IMR-90 (cell line): ENCODE results near the gene ZKSCAN8. TPM values are rescaled to one million over a fixed set of nuclear protein-coding genes. Genes with fewer than 3 reads are reported as not detected.

Experiments used
- ATAC-seq: fragments of 200-7000 bp; cut with Tn5 transposase; 2 replicates; pipeline ENCODE4 v1.9.1; 2020; ENCODE audit warnings: low read depth, mild to moderate bottlenecking, moderate library complexity
- BruUV-seq: library from RNA; stranded (reverse); fragments of 400-500 nt; replicated peaks from 2 replicates; lab custom pipeline; 2021; lab: Mats Ljungman, UMichigan
- CTCF ChIA-PET: fragments of 300-600 bp; formaldehyde crosslinking; extraction: SDS; loops from one replicate; lab custom pipeline; 2021; ENCODE audit warnings: antibody characterized with exemption; lab: Yijun Ruan, JAX
- POLR2A ChIA-PET: fragments of 300-600 bp; sonication (Branson Sonifier 250); formaldehyde crosslinking; loops from one replicate; lab custom pipeline; 2022; ENCODE audit warnings: antibody characterized with exemption; ENCODE audit not compliant: unreplicated experiment; lab: Charles Lee
- DNase-seq: peaks from one replicate; pipeline ENCODE4 v3.0.0; 2013
- H2AFZ ChIP-seq: replicated peaks from 2 replicates; pipeline ENCODE3; 2013; ENCODE audit warnings: low read length, mild to moderate bottlenecking; ENCODE audit not compliant: poor library complexity
- H2AK5ac ChIP-seq: 2 replicates; pipeline ENCODE4 v1.6.1; 2013; ENCODE audit warnings: low read depth, low read length, inconsistent platforms
- H2AK9ac ChIP-seq: replicated peaks from 2 replicates; pipeline ENCODE3; 2013; ENCODE audit warnings: mild to moderate bottlenecking, low read depth, low read length, moderate library complexity; ENCODE audit not compliant: poor library complexity
- H2BK120ac ChIP-seq: 2 replicates; pipeline ENCODE4 v1.6.1; 2013; ENCODE audit warnings: low read depth, low read length, inconsistent platforms
- H2BK15ac ChIP-seq: 3 replicates; pipeline ENCODE4 v1.6.1; 2013; ENCODE audit warnings: low read depth, low read length, inconsistent platforms
- H2BK20ac ChIP-seq: 2 replicates; pipeline ENCODE4 v1.6.1; 2013; ENCODE audit warnings: low read depth, mild to moderate bottlenecking, inconsistent platforms, low read length, moderate library complexity
- H2BK5ac ChIP-seq: 2 replicates; pipeline ENCODE4 v1.6.1; 2013; ENCODE audit warnings: mild to moderate bottlenecking, low read depth, low read length, inconsistent platforms; ENCODE audit not compliant: poor library complexity, severe bottlenecking
- H3K14ac ChIP-seq: replicated peaks from 2 replicates; pipeline ENCODE4 v1.6.1; 2013; ENCODE audit warnings: low read depth, low read length, inconsistent platforms
- H3K18ac ChIP-seq: 2 replicates; pipeline ENCODE4 v1.6.1; 2013; ENCODE audit warnings: low read depth, low read length, control low read depth
- H3K23ac ChIP-seq: 2 replicates; pipeline ENCODE4 v1.6.1; 2013; ENCODE audit warnings: low read depth, low read length, inconsistent platforms
- H3K27ac ChIP-seq: 2 replicates; pipeline ENCODE4 v1.5.1; 2013; ENCODE audit warnings: mild to moderate bottlenecking, control low read depth, low read length; ENCODE audit not compliant: insufficient read depth
- H3K27me3 ChIP-seq: 2 replicates; pipeline ENCODE4 v1.6.1; 2013; ENCODE audit warnings: low read length; ENCODE audit not compliant: control insufficient read depth, insufficient read depth
- H3K36me3 ChIP-seq: 2 replicates; pipeline ENCODE4 v1.6.1; 2013; ENCODE audit warnings: low read length, mixed read lengths; ENCODE audit not compliant: control insufficient read depth, insufficient read depth
- H3K4ac ChIP-seq: 2 replicates; pipeline ENCODE4 v1.6.1; 2013; ENCODE audit warnings: low read depth, low read length, inconsistent platforms
- H3K4me1 ChIP-seq: 2 replicates; pipeline ENCODE4 v1.6.1; 2013; ENCODE audit warnings: low read length, mixed read lengths; ENCODE audit not compliant: control insufficient read depth, insufficient read depth
- H3K4me2 ChIP-seq: 2 replicates; pipeline ENCODE4 v1.6.1; 2013; ENCODE audit warnings: low read depth, mild to moderate bottlenecking, control low read depth, low read length, moderate library complexity
- H3K4me3 ChIP-seq: 2 replicates; pipeline ENCODE4 v1.5.1; 2013; ENCODE audit warnings: low read depth, mild to moderate bottlenecking, control low read depth, low read length, moderate library complexity; ENCODE audit not compliant: insufficient read depth
- H3K56ac ChIP-seq: 2 replicates; pipeline ENCODE4 v1.6.1; 2013; ENCODE audit warnings: low read length, inconsistent platforms; ENCODE audit not compliant: insufficient read depth; ENCODE audit errors: extremely low read depth
- H3K79me1 ChIP-seq, 2 experiments: 2 replicates each; pipeline ENCODE4 v1.6.1; 2013; ENCODE audit warnings: low read length in 2 of 2, inconsistent platforms in 1 of 2, low read depth in 1 of 2
- H3K9ac ChIP-seq: 2 replicates; pipeline ENCODE4 v1.6.1; 2013; ENCODE audit warnings: low read depth, low read length, control low read depth
- H3K9me1 ChIP-seq: 2 replicates; pipeline ENCODE4 v1.6.1; 2013; ENCODE audit warnings: low read length, inconsistent platforms; ENCODE audit not compliant: insufficient read depth
- H3K9me3 ChIP-seq: 2 replicates; pipeline ENCODE4 v1.6.1; 2013; ENCODE audit warnings: low read length; ENCODE audit not compliant: control insufficient read depth, insufficient read depth
- H4K20me1 ChIP-seq: 2 replicates; pipeline ENCODE4 v1.6.1; 2013; ENCODE audit warnings: low read length, inconsistent platforms; ENCODE audit not compliant: insufficient read depth
- H4K5ac ChIP-seq: 2 replicates; pipeline ENCODE4 v1.6.1; 2013; ENCODE audit warnings: mild to moderate bottlenecking, low read depth, low read length, control low read depth
- H4K8ac ChIP-seq, 2 experiments: 2 replicates each; pipeline ENCODE4 v1.6.1; 2013; ENCODE audit warnings: low read depth in 2 of 2, low read length in 2 of 2, control low read depth in 1 of 2, inconsistent platforms in 1 of 2
- H4K91ac ChIP-seq: 2 replicates; pipeline ENCODE4 v1.6.1; 2013; ENCODE audit warnings: low read depth, low read length, inconsistent platforms; ENCODE audit not compliant: insufficient read depth
- BHLHE40 ChIP-seq: fragments of 150-350 bp; IDR thresholded peaks from 2 replicates; pipeline ENCODE4 v1.6.1; 2016; ENCODE audit warnings: mild to moderate bottlenecking, low read depth, low read length
- CEBPB ChIP-seq: IDR thresholded peaks from 2 replicates; pipeline ENCODE4 v1.6.1; 2012; ENCODE audit warnings: low read depth, low read length, improper control_type of control experiment
- CHD1 ChIP-seq: IDR thresholded peaks from 2 replicates; pipeline ENCODE4 v1.6.1; 2012; ENCODE audit warnings: low read depth, low read length, improper control_type of control experiment
- ELK1 ChIP-seq: fragments of 150-350 bp; IDR thresholded peaks from 2 replicates; pipeline ENCODE4 v1.6.1; 2016; ENCODE audit warnings: low read depth, mild to moderate bottlenecking, low read length, moderate library complexity, borderline replicate concordance
- FOS ChIP-seq: fragments of 150-350 bp; IDR thresholded peaks from 2 replicates; pipeline ENCODE4 v1.6.1; 2016; ENCODE audit warnings: low read depth, low read length
- MAFK ChIP-seq: IDR thresholded peaks from 2 replicates; pipeline ENCODE4 v1.6.1; 2012; ENCODE audit warnings: low read depth, low read length, improper control_type of control experiment
- MAZ ChIP-seq: IDR thresholded peaks from 2 replicates; pipeline ENCODE4 v1.6.1; 2012; ENCODE audit warnings: low read depth, mild to moderate bottlenecking, low read length, improper control_type of control experiment, moderate library complexity, borderline replicate concordance
- MXI1 ChIP-seq: IDR thresholded peaks from 2 replicates; pipeline ENCODE4 v1.6.1; 2012; ENCODE audit warnings: low read depth, mild to moderate bottlenecking, low read length, moderate library complexity, borderline replicate concordance
- NFE2L2 ChIP-seq: fragments of 150-350 bp; IDR thresholded peaks from 2 replicates; pipeline ENCODE4 v1.6.1; 2016; ENCODE audit warnings: low read depth, mild to moderate bottlenecking, low read length
- POLR2A ChIP-seq: IDR thresholded peaks from 2 replicates; pipeline ENCODE4 v1.6.1; 2012; ENCODE audit warnings: mild to moderate bottlenecking, low read depth, low read length
- RAD21 ChIP-seq: IDR thresholded peaks from 2 replicates; pipeline ENCODE4 v1.6.1; 2012; ENCODE audit warnings: low read length, improper control_type of control experiment
- RCOR1 ChIP-seq: IDR thresholded peaks from 2 replicates; pipeline ENCODE4 v1.6.1; 2012; ENCODE audit warnings: mild to moderate bottlenecking, low read length, improper control_type of control experiment; ENCODE audit not compliant: insufficient replicate concordance
- SMC3 ChIP-seq: fragments of 150-350 bp; IDR thresholded peaks from 2 replicates; pipeline ENCODE4 v1.6.1; 2016; ENCODE audit warnings: low read depth, mild to moderate bottlenecking, antibody characterized with exemption, low read length, moderate library complexity
- USF2 ChIP-seq: fragments of 150-350 bp; IDR thresholded peaks from 2 replicates; pipeline ENCODE4 v1.6.1; 2017; ENCODE audit warnings: mild to moderate bottlenecking, antibody characterized with exemption, low read length, low read depth
- WGBS, 2 experiments: methylation state at CpG; one replicate each; pipeline versions ENCODE4 v1.1.5 to v1.1.7; 2013; ENCODE audit warnings: missing lambda C conversion rate in 2 of 2; ENCODE audit not compliant: insufficient read length in 1 of 2; ENCODE audit errors: extremely low coverage in 2 of 2; 5-methylcytosine and 5-hydroxymethylcytosine counted together
- dilution Hi-C: fragments of 300-500 bp; cut with HindIII; formaldehyde crosslinking; loops from one replicate; pipeline ENCODE4 v1.14.3; 2018; ENCODE audit warnings: low sequenced_read_pairs; ENCODE audit not compliant: unreplicated experiment
- in situ Hi-C: fragments of 300-500 bp; cut with MboI; formaldehyde crosslinking; loops from 3 replicates; pipeline ENCODE4 v1.14.3; 2019; ENCODE audit warnings: low sequenced_read_pairs, inconsistent platforms, mixed read lengths
- intact Hi-C: fragments of 100-400 bp; cut with micrococcal nuclease; formaldehyde crosslinking; loops from 2 replicates; pipeline ENCODE4 v1.10.0; 2022
- polyA plus RNA-seq, 3 experiments: library from polyadenylated mRNA; depleted of rRNA; stranded (reverse); fragments of >200 nt; gene quantifications; 2 replicates each; pipeline ENCODE4 v1.2.3, GENCODE V29; 2012; ENCODE audit warnings: low replicate concordance in 1 of 3
- total RNA-seq: library from RNA; depleted of rRNA; stranded (reverse); fragments of >200 nt; gene quantifications from 2 replicates; pipeline ENCODE4 v1.2.3, GENCODE V29; 2012

The ZKSCAN8 gene
- total and polyA plus RNA-seq, 2 of the 4 experiments (the other 2 are of a cell fraction) = 8.3 to 22.8 TPM

GRCh38 chr6:28167926-28168325 lies 26.2 kb downstream of the ZKSCAN8 start:
- POLR2A ChIA-PET = no interaction called here
- H4K8ac ChIP-seq = no peak overlapping the region
- WGBS, 2 experiments = no CpG with 5 or more reads among the region's 1 CpG
- no peak overlapping the region for H2BK15ac ChIP-seq
- H3K14ac ChIP-seq = no peak overlapping the region
- H3K27ac ChIP-seq = no peak overlapping the region
- intact Hi-C loops = no loop called here
- CTCF ChIA-PET = no interaction called here
- H3K79me1 ChIP-seq = peaks cover 0 to 3% of the 10 kb centered on the region in 2 experiments; a peak in 1 of 4 replicates
- H2BK120ac ChIP-seq = no peak overlapping the region
- no peak overlapping the region for H3K4me3 ChIP-seq
- no peaks in the 10 kb centered on the region for H3K9me1 ChIP-seq
- no peak overlapping the region for H2AFZ ChIP-seq
- no peak overlapping the region for H3K23ac ChIP-seq
- no peaks in the 10 kb centered on the region; the same call in 1 of the 2 replicates for H3K4me1 ChIP-seq
- in situ Hi-C loops = no loop called here
- no TSS peak for BruUV-seq
- no peak overlapping the region for H3K56ac ChIP-seq
- H4K5ac ChIP-seq = no peak overlapping the region
- H3K18ac ChIP-seq = no peak overlapping the region
- no peak overlapping the region for H3K9ac ChIP-seq
- H3K27me3 ChIP-seq = no peaks in the 10 kb centered on the region
- H4K91ac ChIP-seq = no peak overlapping the region
- no peak for DNase-seq
- no peaks in the 10 kb centered on the region for H3K36me3 ChIP-seq
- no peak overlapping the region for H2BK5ac ChIP-seq
- no peak overlapping the region for H3K4ac ChIP-seq
- no peaks in the 10 kb centered on the region for H4K20me1 ChIP-seq
- no peak overlapping the region for H2BK20ac ChIP-seq
- no peak overlapping the region for H2AK9ac ChIP-seq
- H3K9me3 ChIP-seq = no peaks in the 10 kb centered on the region
- no peak for TF ChIP-seq ELK1
- TF ChIP-seq NFE2L2 = no peak
- TF ChIP-seq RAD21 = no peak
- no peak for TF ChIP-seq RCOR1
- TF ChIP-seq MAZ = no peak
- TF ChIP-seq BHLHE40 = no peak
- no peak for TF ChIP-seq FOS
- TF ChIP-seq SMC3 = no peak
- no peak for TF ChIP-seq USF2
- no peak for TF ChIP-seq POLR2A
- TF ChIP-seq CEBPB = no peak
- no peak for TF ChIP-seq MAFK
- TF ChIP-seq MXI1 = no peak
- no peak for TF ChIP-seq CHD1
- ATAC-seq = no peak
- no peak overlapping the region for H2AK5ac ChIP-seq
- dilution Hi-C loops = no loop called here
- H3K4me2 ChIP-seq = no peak overlapping the region
